ENCODE data around the gene SP5.
"Not testable (repeated sequence)": the region's sequence is repeated elsewhere in the genome, so short reads cannot be mapped to it uniquely, and the experiment has no call there.

SP5 gene

GRCh38 chr2:170715062-170715931 lies at the start of gene SP5:
TSS of gene SP5 (plus strand) at chr2:170715337. CDS start at chr2:170715513, 176 bp downstream.
- peak; percentile 93 for DNase-seq

GRCh38 chr2:170665743-170666142 lies 49.4 kb upstream of the SP5 start:
- DNase-seq, result no peak

GRCh38 chr2:170669909-170670308 lies 45.2 kb upstream of the SP5 start:
- DNase-seq, result no peak

GRCh38 chr2:170670651-170671050 lies 44.5 kb upstream of the SP5 start:
- no peak for DNase-seq

GRCh38 chr2:170671079-170671478 lies 44.1 kb upstream of the SP5 start:
- DNase-seq, result no peak

- DNase-seq, result not testable (repeated sequence)
Observed at GRCh38 chr2:170674282-170674681, 40.9 kb upstream of the SP5 start.

- no peak for DNase-seq
Observed at GRCh38 chr2:170675701-170676100, 39.4 kb upstream of the SP5 start.

GRCh38 chr2:170679607-170680079 lies 35.5 kb upstream of the SP5 start:
- DNase-seq, result peak; percentile 98

GRCh38 chr2:170680172-170680941 lies 34.8 kb upstream of the SP5 start:
- DNase-seq, result peak; percentile 93

- DNase-seq, result no peak
Observed at GRCh38 chr2:170681311-170681710, 33.8 kb upstream of the SP5 start.

- DNase-seq, result no peak
Observed at GRCh38 chr2:170685591-170685990, 29.5 kb upstream of the SP5 start.

GRCh38 chr2:170689481-170689880 lies 25.7 kb upstream of the SP5 start:
- no peak for DNase-seq

- DNase-seq, result no peak
Observed at GRCh38 chr2:170690640-170691039, 24.5 kb upstream of the SP5 start.

- DNase-seq, result no peak
Observed at GRCh38 chr2:170694316-170694715, 20.8 kb upstream of the SP5 start.

- DNase-seq, result peak; percentile 54
Observed at GRCh38 chr2:170695521-170696410, 19.4 kb upstream of the SP5 start.

GRCh38 chr2:170696948-170697347 lies 18.2 kb upstream of the SP5 start:
- no peak for DNase-seq

GRCh38 chr2:170701011-170701410 lies 14.1 kb upstream of the SP5 start:
- no peak for DNase-seq

GRCh38 chr2:170703776-170704476 lies 11.2 kb upstream of the SP5 start:
- no peak for DNase-seq

- DNase-seq, result no peak
Observed at GRCh38 chr2:170707821-170708795, 7.0 kb upstream of the SP5 start.

- no peak for DNase-seq
Observed at GRCh38 chr2:170710609-170710979, 4.5 kb upstream of the SP5 start.

GRCh38 chr2:170711196-170711773 lies 3.9 kb upstream of the SP5 start:
- DNase-seq, result no peak
